Breast epithelium (tissue), 3 donors: ENCODE measurements around the gene PARP9.

Source experiments
- CTCF ChIP-seq, 3 donors: fragments of 450-650 bp; IDR thresholded peaks; one replicate each; pipeline ENCODE4 v1.5.1; 2016 to 2017; ENCODE audit warnings: antibody characterized with exemption in 3 of 3, mild to moderate bottlenecking in 3 of 3, moderate library complexity in 3 of 3
- POLR2A ChIP-seq: fragments of 450-650 bp; IDR thresholded peaks from one replicate; pipeline ENCODE4 v1.6.1; 2016; ENCODE audit warnings: antibody characterized with exemption, mild to moderate bottlenecking, moderate library complexity

DNA sequence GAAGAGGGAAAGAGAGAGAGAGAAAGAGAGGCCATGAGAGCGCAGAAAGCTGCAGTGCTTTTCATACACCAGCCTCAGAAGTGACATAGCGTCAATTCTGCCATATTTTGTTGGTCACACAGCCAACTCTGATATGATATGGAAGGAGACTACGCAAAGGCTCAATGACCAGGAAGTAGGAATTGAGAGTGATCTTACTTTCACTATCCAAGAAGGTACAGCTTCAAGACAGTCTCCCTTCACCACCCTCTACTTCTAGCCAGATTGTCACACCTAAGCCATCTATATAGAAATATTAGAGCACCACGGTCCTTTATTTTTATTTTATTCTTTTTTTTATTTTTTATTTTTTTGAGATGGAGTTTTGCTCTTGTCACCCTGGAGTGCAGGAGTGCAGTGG lies 34.5 kb upstream of the PARP9 start:
- TF ChIP-seq CTCF (IDR thresholded peaks at IDR 0.05) (no peak), POLR2A (no peak)
